Femur (tissue), 1 donor: Measurements from ENCODE around the gene FBXL7.

Experiments used
- DNase-seq: peaks from one replicate; pipeline ENCODE4 v3.0.0-alpha.2; 2017

The FBXL7 gene

DNA sequence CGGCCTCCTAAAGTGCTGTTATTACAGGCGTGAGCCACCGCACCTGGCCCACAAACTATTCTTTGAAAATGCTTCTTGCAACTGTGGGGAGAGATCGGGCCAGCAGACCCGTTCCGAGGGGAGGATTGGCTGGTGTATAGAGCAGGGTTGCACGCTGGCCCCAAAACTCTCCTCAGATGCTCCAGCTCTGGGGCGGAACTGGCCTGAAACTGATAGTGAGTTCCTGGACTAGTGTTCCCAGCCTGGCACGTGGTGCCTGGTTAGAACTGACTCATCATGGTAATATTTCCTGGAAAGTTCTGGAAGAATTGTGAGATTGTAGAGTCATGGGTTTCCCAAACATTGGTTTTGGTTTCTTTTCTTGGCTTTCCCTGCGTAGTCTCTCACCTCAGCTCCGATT, 120.5 kb downstream of the FBXL7 start:
- no peak for DNase-seq

GRCh38 chr5:15621094-15621493, 121.1 kb downstream of the FBXL7 start:
- DNase-seq, result no peak

DNA sequence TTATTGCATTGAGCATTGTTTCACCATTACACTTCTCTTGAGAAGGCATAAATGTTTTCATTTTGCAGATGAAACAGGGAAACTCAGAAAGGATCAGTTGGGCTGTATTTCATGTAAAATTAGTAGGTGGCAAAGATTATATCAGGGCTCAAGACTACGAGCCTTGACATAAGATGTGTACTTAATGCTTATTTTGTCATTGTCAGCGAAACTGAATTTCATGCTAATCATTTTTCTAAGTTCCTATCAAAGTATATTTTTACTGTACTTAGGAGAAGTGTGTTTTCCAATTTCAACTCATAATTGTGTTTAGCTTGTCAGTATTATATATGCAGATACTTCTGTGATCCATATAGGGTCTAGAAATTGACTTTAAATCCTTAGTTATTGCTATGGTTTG, 123.8 kb downstream of the FBXL7 start:
- no peak for DNase-seq

DNA sequence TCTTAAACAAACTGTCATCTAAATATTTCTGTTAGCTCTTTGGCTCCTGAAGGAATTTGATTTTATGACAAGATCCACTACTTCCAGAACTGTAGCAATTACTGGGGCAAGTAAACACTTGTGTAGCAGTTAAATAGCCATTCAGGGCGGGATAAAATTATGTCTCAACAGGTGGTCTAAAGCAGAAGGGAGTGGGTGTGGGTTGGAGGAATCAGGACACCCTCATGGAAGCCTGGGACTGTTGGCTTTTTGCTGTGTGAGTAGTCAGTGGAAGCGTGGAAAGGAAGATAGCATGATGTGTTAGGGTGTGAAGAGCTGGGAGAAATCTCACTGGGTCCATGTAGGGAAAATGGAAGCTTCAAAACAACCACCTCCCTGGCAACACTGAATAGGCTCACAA, 127.1 kb downstream of the FBXL7 start:
- no peak for DNase-seq

- DNase-seq, result no peak
These were observed 127.7 kb downstream of the FBXL7 start for GRCh38 chr5:15627647-15628046.

DNA sequence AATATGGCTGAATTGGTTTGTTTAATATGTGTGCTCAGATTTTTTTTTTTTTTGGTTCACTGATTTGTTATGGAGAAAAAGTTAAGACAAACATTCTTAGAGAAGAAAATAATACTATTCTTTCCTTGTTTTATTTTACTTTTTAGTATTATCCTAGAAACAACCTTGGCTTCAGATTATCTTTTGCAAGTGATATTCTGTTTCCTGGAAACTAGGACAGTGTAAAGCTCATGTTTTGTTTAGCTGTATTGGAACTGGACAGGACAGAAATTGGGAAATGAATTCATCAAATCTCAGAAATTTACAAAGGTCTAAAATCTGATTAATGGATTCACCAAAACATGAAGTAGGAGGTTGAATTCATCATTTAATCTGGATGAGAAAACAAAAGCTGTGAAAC, 130.5 kb downstream of the FBXL7 start:
- no peak for DNase-seq

DNA sequence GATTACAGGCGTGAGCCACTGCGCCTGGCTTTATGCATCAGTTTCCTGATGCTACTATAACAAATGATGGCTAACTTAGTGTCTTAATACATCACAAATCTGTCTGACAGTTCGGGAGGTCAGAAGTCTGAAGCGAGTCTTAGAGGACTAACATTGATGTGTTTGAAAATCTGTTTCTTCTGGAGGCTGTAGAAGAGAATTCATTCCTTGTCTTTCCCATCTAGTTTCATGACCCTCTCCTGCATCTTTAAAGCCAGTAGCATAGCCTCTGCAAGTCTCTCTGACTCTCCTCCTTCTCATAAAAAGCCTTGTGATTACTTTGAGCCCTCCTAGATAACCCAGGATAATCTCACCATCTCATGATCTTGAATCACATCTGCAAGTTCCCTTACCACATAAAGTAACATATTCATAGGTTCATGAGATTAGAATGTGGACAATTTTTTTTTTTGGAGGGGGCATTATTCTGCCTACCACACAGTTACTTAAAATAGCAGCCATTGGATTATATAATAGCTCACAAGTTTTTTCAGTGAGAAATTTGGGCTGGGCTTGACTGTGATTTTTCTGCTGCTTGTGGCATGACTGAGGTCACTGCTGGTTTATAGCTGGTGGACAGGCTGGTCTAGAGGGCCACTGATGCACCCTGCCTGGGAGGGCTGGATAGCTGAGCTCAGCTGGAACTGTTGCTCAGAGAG, 134.8 kb downstream of the FBXL7 start:
- DNase-seq, result no peak

DNA sequence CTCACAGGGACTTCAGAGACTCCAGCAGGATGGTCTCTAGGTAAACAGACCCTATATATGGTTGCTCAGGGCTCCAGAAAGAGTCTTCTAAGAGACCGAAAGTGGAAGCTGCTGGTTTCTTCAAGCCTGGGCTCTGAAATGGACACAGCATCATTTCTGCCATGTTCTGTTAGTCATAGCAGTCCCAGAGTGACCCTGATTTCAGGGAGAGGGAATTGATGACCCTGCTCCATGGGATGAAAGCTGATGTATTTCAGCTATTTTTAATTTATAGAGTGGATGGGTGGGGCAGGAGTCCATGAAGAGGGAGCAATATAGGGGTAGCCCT, 135.3 kb downstream of the FBXL7 start:
- DNase-seq, result no peak

GRCh38 chr5:15637345-15637744, 137.4 kb downstream of the FBXL7 start:
- DNase-seq, result no peak

GRCh38 chr5:15637886-15638285, 137.9 kb downstream of the FBXL7 start:
- DNase-seq, result no peak

GRCh38 chr5:15638296-15638695, 138.3 kb downstream of the FBXL7 start:
- no peak for DNase-seq

GRCh38 chr5:15639288-15639687, 139.3 kb downstream of the FBXL7 start:
- DNase-seq, result no peak

DNA sequence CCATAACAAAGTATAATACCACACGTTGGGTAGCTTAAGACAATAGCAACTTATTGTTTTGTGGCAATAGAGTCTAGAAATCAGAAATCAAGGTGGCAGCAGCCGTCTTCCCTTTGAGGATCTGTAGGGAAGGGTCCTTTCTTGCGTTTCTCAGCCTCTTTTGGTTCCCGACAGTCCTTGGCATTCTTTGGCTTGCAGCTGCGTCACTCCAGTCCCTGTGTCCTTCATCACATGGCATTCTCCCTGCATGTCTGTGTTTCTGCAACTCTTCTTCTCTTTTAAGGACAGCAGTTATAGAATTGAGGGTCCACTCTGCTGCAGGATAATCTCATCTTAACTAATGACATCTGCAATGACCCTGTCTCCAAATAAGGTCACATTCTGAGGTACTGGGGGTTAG, 140.1 kb downstream of the FBXL7 start:
- no peak for DNase-seq

DNA sequence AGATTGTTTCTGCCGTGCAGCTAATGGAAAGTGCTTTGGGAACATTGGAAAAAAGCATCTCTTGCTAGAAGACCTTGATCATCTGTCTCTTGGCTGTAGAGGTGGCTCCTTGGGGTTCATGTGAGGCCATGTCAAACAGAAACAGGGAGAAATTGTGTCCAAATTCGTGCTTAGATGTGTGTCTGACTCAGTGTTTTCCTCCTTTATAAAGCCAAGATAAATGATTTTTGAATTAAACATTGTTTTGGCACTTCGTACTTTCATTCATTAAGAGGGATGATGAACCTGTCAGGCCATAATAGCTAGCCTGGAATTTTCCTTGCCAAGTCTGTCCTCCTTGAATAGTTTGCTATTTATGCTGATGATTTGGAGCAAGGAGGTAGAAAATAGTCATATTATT, 143.8 kb downstream of the FBXL7 start:
- no peak for DNase-seq

GRCh38 chr5:15645381-15646160, 145.6 kb downstream of the FBXL7 start:
- no peak for DNase-seq

DNA sequence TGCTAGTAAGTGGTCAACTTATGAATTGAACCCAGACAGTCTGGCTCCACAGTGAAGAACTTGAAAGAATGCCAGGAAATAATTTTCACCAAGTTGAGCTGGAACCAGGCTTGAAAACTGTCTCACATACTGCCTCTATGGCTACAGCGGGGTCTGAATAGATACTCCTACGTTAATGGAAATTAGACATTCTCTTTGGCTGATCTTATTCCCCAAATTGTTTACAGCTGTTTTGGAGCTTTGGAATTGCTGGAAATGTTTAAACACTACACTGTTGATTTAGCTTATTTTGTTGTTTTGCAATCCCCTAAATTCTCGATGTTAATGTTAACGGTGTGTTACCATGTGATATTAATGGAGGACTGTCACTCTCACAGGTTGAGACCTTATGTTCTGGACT, 146.4 kb downstream of the FBXL7 start:
- DNase-seq, result no peak

DNA sequence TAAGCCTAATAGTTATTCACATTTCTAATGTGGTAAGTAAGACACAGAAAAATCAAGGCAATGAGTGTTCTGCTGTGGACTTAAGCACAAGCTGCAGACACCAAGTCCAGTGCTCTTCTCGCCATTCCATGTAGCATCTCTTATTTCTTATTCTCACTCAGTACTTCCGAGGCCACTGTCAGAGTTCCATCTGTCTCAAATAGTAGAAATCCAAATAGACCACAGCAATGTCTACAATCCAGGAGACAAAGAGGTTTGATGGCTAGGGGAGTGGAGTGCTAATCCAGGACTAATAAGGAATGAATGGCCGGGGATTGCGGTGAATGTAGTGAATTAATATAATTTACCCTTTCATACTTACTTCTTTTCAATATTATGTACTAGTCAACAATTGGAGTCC, 147.3 kb downstream of the FBXL7 start:
- no peak for DNase-seq

DNA sequence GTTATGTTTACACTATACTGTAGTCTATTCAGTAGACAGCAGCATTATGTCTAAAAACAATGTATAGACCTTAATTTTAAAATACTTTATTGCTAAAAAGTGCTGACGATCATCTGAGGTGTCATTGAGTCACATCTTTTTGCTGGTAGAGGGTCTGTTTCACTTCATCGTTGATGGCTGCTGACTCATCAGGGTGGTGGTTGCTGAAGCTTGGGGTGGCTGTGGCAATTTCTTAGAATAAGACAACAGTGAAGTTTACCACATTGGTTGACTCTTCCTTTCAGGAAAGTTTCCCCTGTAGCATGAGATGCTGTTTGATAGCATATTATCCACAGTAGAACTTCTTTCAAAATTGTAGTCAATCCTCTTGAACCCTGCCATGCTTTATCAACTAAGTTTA, 150.3 kb downstream of the FBXL7 start:
- no peak for DNase-seq

GRCh38 chr5:15654779-15655178, 154.8 kb downstream of the FBXL7 start:
- DNase-seq, result no peak

DNA sequence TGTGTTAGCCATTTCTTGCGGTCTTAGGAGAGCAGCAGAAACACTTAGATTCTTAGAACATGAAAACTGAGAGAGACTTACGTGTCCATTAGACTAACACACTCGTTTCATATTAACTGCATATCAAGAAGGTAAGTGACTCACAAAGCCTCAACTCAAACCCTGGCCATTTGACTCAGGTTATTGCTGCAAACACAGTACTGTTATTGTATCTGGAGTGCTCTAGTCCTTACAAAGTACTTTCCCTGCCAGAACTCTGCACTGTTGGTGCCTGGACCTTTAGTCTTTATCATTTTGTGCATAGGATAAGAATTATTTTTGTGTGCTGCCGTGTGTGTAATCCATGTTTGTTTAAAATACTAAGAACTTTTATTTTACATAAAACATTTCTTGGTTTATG, 155.7 kb downstream of the FBXL7 start:
- no peak for DNase-seq

DNA sequence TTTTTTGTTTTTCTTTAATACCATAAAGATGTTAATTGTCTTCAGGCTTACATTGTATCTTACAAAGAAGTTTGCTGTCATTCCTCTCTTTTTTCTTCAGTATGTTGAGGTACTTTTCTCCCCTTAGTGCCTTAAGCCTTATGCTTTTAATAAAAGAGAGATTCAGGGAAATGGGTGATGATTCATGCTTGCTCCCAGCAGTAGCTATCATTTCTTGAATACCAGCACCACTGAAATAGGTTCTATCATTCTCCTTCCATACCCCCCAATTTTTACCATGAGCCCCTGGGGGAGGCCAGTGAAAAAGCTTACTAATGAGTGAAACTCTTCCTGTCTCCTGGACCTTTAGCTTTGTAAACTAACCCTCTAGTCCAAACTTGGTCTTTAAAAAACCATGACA, 165.0 kb downstream of the FBXL7 start:
- no peak for DNase-seq

DNA sequence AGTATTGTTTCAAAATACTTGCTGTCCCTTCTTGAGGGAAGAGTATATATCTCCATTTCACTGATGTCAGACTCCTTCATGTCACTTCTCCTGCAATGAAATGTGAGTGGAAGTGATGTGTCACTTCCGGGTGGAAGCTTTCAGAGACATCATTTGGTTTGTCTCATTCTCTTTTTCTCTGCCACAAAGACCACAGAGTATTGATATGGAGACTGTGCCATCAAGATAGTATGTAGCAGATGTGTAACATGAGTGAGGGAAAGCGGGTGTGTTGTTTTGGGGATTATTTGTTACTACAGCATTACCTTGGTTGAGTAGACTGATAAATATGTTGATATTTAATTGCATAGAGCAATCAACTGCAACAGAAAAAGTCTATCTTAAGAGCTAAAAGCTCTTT, 169.8 kb downstream of the FBXL7 start:
- DNase-seq, result no peak

DNA sequence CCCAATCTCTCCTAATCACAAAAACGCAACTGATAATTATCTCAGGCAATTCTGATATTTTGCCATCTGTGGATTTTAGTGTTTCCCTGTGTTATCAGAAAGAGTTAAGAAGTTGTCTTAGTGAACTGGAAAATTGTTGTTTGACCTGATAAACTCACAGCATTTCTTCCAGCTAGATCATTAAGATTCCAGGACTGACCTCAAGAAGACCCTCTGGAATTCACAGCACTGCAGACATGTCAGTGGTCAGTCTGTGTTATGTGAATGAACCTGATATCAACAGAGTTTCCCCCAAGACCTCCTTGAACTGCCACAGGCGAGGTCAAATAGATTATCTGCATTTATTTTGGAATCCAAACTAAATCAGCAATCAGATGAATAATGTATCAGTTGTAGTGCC, 174.7 kb downstream of the FBXL7 start:
- DNase-seq, result no peak

GRCh38 chr5:15676591-15676990, 176.6 kb downstream of the FBXL7 start:
- no peak for DNase-seq

GRCh38 chr5:15679161-15679560, 179.2 kb downstream of the FBXL7 start:
- DNase-seq, result no peak
